HG03139 (cell line): Measurements from ENCODE around the gene SULT4A1.

Experiments
- ATAC-seq: cut with Tn5 transposase; IDR thresholded peaks from one replicate; pipeline ENCODE4 v1.9.1; 2021; ENCODE audit not compliant: unreplicated experiment

Gene SULT4A1

DNA sequence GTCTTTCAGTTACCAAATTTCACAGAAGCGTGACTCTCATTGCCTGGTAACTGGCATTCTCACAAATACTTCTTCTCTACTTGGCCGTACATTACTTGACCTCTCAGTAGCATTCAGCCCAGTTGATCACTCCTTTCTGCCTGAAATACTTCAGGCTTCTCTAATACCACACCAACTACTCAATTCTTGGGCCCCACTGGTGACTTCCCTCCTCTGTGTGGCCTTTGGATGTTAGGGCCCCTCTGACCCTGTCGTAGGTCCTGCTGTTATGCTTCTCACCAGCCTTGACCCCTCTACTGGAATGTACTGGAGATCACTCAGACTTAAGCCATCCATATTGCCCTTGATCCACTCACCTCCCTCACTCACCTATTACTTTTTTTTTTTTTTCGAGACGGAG, 48.0 kb downstream of the SULT4A1 start:
- ATAC-seq, result no peak

DNA sequence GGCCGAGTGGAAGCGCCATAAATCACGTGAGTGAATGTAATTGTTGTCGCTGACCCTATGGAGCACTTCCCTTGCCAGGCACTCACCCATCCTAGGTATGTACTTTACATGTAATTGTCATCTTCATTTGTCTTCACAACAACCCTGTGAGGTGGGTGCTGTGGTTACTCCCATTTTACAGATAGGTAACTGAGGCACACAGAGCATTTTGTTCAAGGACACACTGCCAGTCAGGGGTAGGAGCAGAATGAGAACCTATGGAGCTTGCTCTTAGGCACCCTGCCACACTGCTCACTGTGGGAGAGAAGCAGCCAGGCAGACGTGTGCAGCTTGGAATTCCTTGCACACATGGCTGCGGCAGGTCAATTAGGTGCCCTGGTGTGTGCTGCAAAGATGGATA, 49.4 kb downstream of the SULT4A1 start:
- no peak for ATAC-seq

DNA sequence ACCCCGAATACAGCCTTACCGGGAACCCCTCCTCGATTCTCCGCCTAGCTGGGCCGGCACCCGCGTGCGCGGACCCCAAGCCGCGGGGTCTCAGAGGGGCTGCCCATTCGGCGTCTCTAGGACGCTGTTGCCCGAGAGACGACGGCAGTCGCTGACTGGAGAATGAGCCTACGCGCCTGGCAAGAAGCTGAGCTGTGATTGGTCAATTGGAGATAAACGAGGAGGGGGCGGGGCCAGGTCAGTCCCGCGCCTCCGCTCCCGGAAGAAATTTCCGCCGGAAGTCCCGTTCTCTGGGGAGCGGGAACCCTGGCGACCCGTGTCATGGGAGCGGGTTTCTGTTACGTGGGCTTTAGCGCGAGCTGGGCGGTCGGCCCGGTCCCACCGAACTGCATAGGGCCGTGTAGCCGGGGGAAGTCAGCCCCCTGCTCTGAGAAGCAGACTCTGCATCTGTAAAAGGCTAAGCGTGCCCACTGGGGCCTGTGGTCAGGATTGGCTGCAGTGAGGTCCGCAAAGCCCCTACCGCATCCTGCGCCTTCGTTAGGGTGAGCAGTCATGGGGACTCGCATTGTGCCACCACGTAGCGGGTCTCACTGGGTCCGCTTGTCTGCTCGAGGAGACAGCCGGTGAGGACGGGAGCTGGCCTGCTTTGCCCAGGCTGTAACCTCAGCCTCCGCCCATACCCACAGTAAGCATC, 50.0 kb downstream of the SULT4A1 start, which contains the start of gene EFCAB6:
EFCAB6 (minus strand) TSS at position 157 of the 694 bp plus-strand sequence. CDS start 29,987 bp downstream, outside the sequence.
- peak; percentile 83 for ATAC-seq

DNA sequence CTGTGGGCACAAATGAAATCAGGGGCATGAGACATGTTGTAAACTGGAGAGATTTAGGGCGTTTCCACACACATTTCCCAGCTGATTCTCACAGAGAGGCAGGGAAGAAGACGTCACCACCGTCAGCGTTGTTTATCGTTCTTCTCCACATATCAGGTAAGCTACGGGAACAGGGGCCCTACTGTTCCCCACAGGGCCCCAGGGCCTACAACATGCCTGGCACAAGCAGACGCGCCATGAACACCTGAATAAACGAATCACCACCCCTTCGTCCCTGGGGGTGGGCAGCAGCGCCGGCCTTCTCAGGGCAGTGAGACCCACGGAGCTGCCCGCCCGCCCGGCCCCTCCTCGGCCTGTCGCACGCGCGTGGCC, 50.5 kb downstream of the SULT4A1 start:
- peak; percentile 22 for ATAC-seq

DNA sequence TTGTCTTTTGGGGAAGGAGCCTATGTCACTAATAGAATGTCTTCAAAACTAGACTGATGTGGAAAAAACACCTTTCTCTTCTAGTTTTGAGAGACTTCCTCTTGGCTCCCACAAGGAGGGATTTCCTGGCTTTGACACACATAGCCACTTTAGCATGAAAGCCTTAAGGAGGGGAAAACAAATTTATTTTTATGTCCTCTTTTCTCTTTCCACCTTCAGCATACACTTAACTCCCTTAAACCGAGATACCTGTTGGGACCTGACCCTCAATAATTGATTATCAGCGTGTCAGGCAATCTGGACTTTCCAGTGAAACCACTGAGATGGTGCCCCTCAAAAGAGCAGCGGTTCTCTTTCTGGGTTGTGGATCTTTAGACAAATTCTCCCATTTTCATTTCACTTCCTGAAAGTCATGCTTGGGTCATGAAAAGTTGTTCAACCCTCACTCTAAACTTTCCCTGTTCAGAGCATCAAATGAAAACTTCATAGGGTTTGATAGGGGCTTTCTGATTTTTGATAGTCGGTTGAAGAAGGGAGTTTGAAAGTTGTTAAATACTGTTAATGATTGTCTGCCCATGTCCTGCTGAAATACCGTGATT, 59.3 kb downstream of the SULT4A1 start:
- ATAC-seq, result no peak

DNA sequence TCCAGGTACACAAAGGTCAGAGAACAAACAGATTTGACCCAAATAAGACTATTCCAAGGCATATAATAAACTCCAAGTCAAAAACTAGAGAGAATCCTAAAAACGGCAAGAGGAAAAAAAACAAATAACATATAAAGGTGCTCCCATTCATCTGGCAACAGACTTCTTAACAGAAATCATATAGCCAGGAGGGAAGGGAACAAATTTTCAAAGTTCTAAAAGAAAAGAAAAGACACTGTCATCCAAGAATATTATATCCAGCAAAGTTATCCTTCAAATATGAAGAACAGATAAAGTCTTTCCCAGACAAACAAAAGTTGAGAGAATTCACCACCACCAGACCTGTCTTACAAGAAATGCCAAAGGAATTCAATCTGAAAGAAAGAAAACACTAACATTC, 61.3 kb downstream of the SULT4A1 start:
- ATAC-seq, result no peak

DNA sequence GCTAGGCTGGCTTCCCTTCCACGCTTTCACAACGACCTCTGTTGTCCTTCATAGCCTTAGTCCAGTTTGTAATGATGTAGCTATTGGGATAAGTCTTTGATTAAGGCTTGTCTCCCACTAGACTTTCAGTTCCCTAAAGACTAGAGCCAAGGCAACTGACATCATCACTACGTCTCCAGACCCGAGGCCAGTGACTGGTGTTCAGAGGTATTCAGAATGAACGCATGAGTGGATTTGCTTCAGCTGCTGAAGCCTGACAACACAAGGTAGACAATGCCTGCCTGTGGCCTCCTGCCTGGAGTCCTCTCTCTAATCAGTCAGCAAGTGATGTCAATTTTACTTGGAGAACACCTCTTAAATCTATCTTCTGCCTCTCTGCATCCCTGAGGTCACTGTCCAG, 63.8 kb downstream of the SULT4A1 start:
- ATAC-seq, result no peak

DNA sequence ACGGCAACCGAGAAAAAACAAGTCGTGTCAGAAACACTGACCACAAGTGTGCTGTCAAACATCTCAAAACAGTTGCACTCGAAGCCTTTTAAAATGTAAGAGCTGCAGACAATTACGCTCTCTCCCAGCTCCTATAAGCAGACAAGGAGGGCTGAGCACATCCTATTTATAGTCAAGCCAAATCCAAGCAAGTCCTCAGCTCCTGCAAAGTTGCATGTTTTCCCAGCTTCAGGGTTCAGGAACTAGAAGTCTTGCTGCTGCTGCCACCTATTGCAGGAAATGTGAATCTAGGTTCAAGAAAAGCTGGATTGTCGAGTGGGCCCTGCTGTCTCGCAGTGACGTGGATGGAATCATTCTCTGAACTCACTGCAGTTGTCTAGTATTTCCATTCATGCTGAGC, 65.7 kb downstream of the SULT4A1 start:
- no peak for ATAC-seq

DNA sequence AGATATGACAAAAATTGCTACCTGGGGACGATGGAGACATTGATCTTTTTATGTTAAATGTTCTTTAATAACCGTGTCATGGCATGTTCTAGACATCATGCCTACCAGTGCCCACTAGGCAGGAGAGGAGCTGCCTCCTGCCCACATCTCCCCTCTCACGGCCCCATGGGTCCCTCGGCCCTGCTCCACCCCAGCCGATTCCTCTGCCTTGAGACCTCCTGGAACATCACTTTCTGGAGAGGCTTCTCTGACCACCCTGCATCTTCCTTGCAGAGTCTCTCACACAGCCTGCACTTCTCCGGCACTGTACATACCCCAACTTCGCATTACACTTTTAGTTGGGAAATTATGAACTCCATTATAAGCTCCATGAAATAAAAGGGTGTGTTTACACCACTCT, 67.0 kb downstream of the SULT4A1 start:
- ATAC-seq, result no peak

DNA sequence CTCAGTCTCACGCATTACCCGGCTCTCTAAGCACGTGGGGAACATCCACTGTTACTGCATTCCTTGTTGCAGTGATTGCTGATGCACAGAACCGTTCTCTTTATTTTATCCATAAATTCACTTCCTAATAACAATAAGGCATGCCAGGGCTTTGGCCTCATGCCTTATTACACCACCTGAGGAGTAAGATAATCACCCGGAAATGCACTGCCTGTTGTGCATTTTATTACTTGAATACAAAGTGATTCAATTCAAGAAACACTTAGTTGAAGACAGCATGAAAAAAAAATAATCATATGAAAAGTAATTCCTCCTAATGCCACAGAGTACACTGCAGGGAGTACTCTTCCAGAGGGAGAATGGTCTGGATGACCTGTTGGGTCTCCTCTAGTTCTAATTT, 69.4 kb downstream of the SULT4A1 start:
- no peak for ATAC-seq

DNA sequence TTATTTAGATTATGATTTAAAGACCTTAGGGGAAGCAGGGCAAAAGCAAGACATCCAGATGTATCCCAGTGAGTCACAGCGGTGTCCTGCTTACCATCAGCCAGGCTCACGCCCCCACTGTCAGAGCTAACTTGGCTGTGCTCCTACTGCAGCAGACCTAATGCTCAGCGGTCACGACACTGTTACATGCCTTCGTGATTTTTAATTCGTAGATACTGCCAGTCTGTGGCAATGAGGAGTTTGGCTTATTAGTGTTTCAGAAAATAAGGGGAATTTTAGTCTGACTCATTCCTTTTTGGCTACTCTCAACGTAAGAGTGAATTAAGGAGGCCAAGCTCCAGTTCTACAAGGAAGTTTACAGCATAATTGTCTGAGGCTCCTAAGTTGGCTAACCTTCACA, 72.9 kb downstream of the SULT4A1 start:
- ATAC-seq, result no peak

DNA sequence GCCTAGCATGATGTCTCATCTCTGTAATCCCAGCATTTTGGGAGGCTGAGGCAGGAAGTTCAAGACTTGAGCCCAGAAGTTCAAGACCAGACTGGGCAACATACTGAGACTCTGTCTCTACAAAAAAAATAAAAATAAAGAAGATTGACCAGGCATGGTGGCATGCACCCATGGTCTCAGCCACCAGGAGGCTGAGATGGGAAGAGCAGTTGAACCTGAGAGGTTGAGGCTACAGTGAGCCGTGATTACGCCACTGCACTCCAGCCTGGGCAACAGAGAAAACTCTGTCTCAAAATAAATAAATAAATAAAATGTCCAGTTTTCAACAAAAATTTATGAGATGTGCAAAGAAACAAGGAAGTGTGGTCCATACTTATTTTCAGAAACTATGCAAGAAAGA, 78.5 kb downstream of the SULT4A1 start:
- ATAC-seq, result no peak

DNA sequence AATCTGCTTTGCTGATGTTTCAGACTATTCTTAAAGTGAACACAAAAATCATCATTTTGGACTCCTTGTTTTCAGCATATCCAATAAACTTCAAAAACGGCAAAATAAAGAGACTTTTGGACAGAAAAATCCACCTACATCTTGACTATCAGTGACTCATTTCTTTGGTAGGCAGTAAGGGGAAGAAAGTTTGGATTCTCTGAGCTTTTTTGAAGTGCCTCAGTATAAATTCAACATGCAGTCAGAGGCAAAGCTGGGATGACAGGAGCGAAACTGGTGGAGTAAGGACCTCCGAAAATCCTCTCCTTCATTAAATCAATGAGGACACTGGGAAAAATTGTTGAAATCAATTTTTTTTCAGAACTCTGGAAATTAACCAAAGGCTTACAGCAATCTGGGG, 79.9 kb downstream of the SULT4A1 start:
- no peak for ATAC-seq

DNA sequence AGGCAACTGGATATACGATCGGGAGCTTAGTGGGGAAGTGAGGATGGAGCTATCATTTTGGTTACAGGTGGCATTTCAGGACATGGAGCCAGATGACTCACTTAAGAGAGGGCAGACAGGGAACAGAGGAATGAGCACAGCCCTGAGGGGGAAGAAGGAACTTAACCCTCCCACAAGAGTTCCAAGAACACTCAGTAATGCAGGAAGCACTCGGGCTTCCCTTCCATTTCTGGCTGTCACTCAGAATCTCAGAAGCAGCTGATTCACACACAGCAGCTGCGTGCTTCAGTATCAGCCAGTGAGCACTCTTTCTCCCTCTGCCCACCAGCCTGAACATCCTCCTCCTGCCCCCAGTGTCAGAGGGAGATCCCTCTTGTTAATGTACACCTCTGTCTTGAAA, 85.0 kb downstream of the SULT4A1 start:
- no peak for ATAC-seq

DNA sequence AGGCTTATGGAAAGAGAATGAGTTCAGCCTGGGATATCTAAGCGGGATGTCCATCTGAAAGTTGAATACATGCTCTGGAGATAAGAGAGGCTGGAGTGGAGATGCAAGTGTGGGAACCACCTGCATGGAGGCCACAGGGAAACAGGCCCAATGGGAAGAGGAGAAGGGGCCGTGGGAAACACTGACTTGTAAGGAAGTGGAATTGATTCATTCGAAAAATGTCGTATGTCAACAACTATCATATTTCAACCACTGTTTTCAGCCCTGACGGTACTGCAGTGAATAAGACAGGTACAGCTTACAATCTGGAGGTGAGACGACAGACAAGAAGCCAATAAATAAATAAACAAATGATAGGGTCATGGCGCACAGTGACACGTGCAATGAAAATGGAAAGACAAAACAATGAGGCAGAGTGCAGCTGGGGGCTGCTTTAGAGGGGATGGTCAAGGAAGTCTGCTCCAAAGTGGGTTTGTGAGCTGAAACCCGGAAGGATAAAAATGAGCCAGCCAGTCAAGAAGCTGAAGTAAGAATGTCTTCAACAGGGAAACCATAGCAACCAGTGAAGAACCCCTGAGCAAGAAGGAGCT, 86.1 kb downstream of the SULT4A1 start:
- ATAC-seq, result no peak
